Stimulated activated CD4-positive, alpha-beta T cell treated with anti-CD3 and anti-CD28 coated beads, Interleukin-4, amount 100 ng/mL, for 1 hour (primary cell): ENCODE results near the gene GATA2.

Source experiments
- DNase-seq: peaks from one replicate; pipeline ENCODE4 v3.0.0-alpha.2; 2020

The GATA2 gene

GRCh38 chr3:128432301-128432970 is 60.6 kb downstream of the GATA2 start:
- DNase-seq, result no peak

- no peak for DNase-seq
Measured at GRCh38 chr3:128431803-128432300, 61.1 kb downstream of the GATA2 start.

- DNase-seq, result no peak
Measured at GRCh38 chr3:128430731-128431130, 62.3 kb downstream of the GATA2 start.

- DNase-seq, result no peak
Measured at GRCh38 chr3:128430301-128430700, 62.7 kb downstream of the GATA2 start.

- no peak for DNase-seq
Measured at GRCh38 chr3:128429751-128430150, 63.2 kb downstream of the GATA2 start.
